GM12801 (cell line): ENCODE measurements around the gene AUNIP.

Experiments
- CTCF ChIP-seq: IDR thresholded peaks from one replicate; pipeline ENCODE4 v1.5.1; 2011; ENCODE audit warnings: control low read depth; ENCODE audit not compliant: insufficient read length; ENCODE audit errors: extremely low read depth

Gene AUNIP

GRCh38 chr1:25793585-25794170, 65.6 kb downstream of the AUNIP start:
- TF ChIP-seq CTCF, result no peak

GRCh38 chr1:25792115-25792514, 67.1 kb downstream of the AUNIP start:
- no peak for TF ChIP-seq CTCF

- no peak for TF ChIP-seq CTCF
Observed at GRCh38 chr1:25790472-25790871, 68.8 kb downstream of the AUNIP start.

- no peak for TF ChIP-seq CTCF
Observed at GRCh38 chr1:25787760-25788166, 71.5 kb downstream of the AUNIP start.

GRCh38 chr1:25786887-25787759, 72.1 kb downstream of the AUNIP start:
- no peak for TF ChIP-seq CTCF

- TF ChIP-seq CTCF, result no peak
Observed at GRCh38 chr1:25785333-25786067, 73.8 kb downstream of the AUNIP start.

- no peak for TF ChIP-seq CTCF
Observed at GRCh38 chr1:25784575-25785051, 74.6 kb downstream of the AUNIP start.
